HG03520 (cell line): ENCODE results near the gene COL9A2.

Source experiments
- ATAC-seq: cut with Tn5 transposase; IDR thresholded peaks from one replicate; pipeline ENCODE4 v1.9.1; 2021; ENCODE audit warnings: mild to moderate bottlenecking, moderate library complexity; ENCODE audit not compliant: unreplicated experiment

Gene COL9A2

GRCh38 chr1:40318970-40319621 is 2.0 kb upstream of the COL9A2 start:
- no peak for ATAC-seq

GRCh38 chr1:40318476-40318875 is 1.4 kb upstream of the COL9A2 start:
- no peak for ATAC-seq

GRCh38 chr1:40317394-40318074 is 448 bp upstream of the COL9A2 start:
- ATAC-seq, result no peak

GRCh38 chr1:40315795-40316594 is 1.1 kb downstream of the COL9A2 start:
- no peak for ATAC-seq

- ATAC-seq, result no peak
Observed at GRCh38 chr1:40315239-40315794, 1.8 kb downstream of the COL9A2 start.

- no peak for ATAC-seq
Observed at GRCh38 chr1:40314721-40315238, 2.3 kb downstream of the COL9A2 start.

GRCh38 chr1:40313958-40314720 is 2.9 kb downstream of the COL9A2 start:
- no peak for ATAC-seq

- no peak for ATAC-seq
Observed at GRCh38 chr1:40313329-40313957, 3.6 kb downstream of the COL9A2 start.

GRCh38 chr1:40312238-40313205 is 4.6 kb downstream of the COL9A2 start:
- ATAC-seq, result no peak

- ATAC-seq, result no peak
Observed at GRCh38 chr1:40311692-40312091, 5.4 kb downstream of the COL9A2 start.

GRCh38 chr1:40310983-40311642 is 6.0 kb downstream of the COL9A2 start:
- no peak for ATAC-seq

- ATAC-seq, result no peak
Observed at GRCh38 chr1:40310129-40310461, 7.0 kb downstream of the COL9A2 start.

- no peak for ATAC-seq
Observed at GRCh38 chr1:40309374-40310128, 7.5 kb downstream of the COL9A2 start.

GRCh38 chr1:40308036-40308727 is 8.9 kb downstream of the COL9A2 start:
- no peak for ATAC-seq

GRCh38 chr1:40307186-40307585 is 9.9 kb downstream of the COL9A2 start:
- ATAC-seq, result no peak

- no peak for ATAC-seq
Observed at GRCh38 chr1:40306296-40306695, 10.8 kb downstream of the COL9A2 start.

GRCh38 chr1:40305871-40306270 is 11.2 kb downstream of the COL9A2 start:
- no peak for ATAC-seq
